GM12878 (cell line): ENCODE data around the gene DCDC2C.

ENCODE experiments used
- EP300 ChIP-seq, 2 experiments: fragments of 150-350 bp in 1 of 2; IDR thresholded peaks; 2 replicates each; pipeline ENCODE4 v1.6.1; 2011 to 2012; ENCODE audit warnings: low read depth in 2 of 2, low read length in 2 of 2, borderline replicate concordance in 1 of 2, improper control_type of control experiment in 1 of 2, inconsistent platforms in 1 of 2; ENCODE audit not compliant: control insufficient read depth in 1 of 2
- ESRRA ChIP-seq: IDR thresholded peaks from 2 replicates; pipeline ENCODE4 v1.6.1; 2012; ENCODE audit warnings: mild to moderate bottlenecking, low read length, improper control_type of control experiment
- GATAD2B ChIP-seq: fragments of 450-650 bp; conservative IDR thresholded peaks from 2 replicates; pipeline ENCODE4 v1.6.1; 2017; ENCODE audit warnings: low read depth, mild to moderate bottlenecking, moderate library complexity
- HCFC1 ChIP-seq: fragments of 150-350 bp; IDR thresholded peaks from 2 replicates; pipeline ENCODE4 v1.6.1; 2014; ENCODE audit warnings: low read length
- POLR2A ChIP-seq: IDR thresholded peaks from 2 replicates; pipeline ENCODE4 v1.6.1; 2011; ENCODE audit warnings: low read depth, mild to moderate bottlenecking, low read length
- POLR2AphosphoS5 ChIP-seq: IDR thresholded peaks from 2 replicates; pipeline ENCODE4 v1.6.1; 2011; ENCODE audit warnings: mild to moderate bottlenecking, low read length, inconsistent platforms
- SMARCA5 ChIP-seq: fragments of 450-650 bp; IDR thresholded peaks from 2 replicates; pipeline ENCODE4 v1.6.1; 2017; ENCODE audit warnings: mild to moderate bottlenecking
- ZBED1 ChIP-seq: IDR thresholded peaks from 2 replicates; pipeline ENCODE4 v1.6.1; 2016; ENCODE audit warnings: borderline replicate concordance
- ZBTB11 ChIP-seq: fragments of 450-650 bp; formaldehyde crosslinking; IDR thresholded peaks from 2 replicates; pipeline ENCODE4 v1.5.0; 2022; ENCODE audit warnings: mild to moderate bottlenecking, missing genetic modification characterization
- TF ChIP-seq, protein P1 (sequence below), 3 experiments: IDR thresholded peaks in 2 of 3; conservative IDR thresholded peaks in 1 of 3; 2 replicates each; pipeline ENCODE4 v1.5.1; 2011; ENCODE audit warnings: low read depth in 3 of 3, low read length in 3 of 3, mild to moderate bottlenecking in 3 of 3, control low read depth in 2 of 3, moderate library complexity in 2 of 3, inconsistent platforms in 1 of 3, mixed read lengths in 1 of 3; ENCODE audit not compliant: control insufficient read depth in 2 of 3, insufficient read depth in 1 of 3; ENCODE audit errors: extremely low read depth in 1 of 3
- TF ChIP-seq, protein P2 (sequence below): fragments of 450-650 bp; IDR thresholded peaks from 2 replicates; pipeline ENCODE4 v1.6.1; 2016; ENCODE audit warnings: mild to moderate bottlenecking
- TF ChIP-seq, protein P3 (sequence below): fragments of 150-350 bp; IDR thresholded peaks from 2 replicates; pipeline ENCODE4 v1.6.1; 2016; ENCODE audit warnings: low read depth, low read length

DNA sequence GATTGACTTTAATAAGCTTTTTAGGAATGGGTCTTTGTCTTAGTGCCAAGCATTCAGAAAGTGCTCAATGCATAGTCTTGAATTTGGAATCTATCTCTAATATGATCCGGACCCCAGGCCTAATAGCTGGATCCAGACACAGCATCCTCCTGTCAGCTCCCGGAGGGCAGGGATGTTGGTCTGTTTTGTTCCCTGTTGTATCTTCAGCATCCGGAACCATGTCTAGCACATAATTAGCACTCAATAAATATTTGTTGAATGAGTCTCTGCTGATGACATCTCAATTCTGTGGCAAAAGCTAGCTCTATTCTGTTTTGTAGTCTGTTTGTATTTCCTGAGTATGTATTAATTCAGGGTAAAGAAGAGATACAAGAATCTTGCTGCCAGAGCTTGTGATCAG, 169.1 kb downstream of the DCDC2C start:
- no peak for TF ChIP-seq EP300 (IDR thresholded peaks at IDR 0.05; ENCODE audit: borderline replicate concordance in 1 of 2, control insufficient read depth in 1 of 2, low read depth in 2 of 2, low read length in 2 of 2)
- no peak for TF ChIP-seq GATAD2B
- TF ChIP-seq ZBTB11 (CRISPR knock-in tag): no peak
- TF ChIP-seq, protein P1, sequence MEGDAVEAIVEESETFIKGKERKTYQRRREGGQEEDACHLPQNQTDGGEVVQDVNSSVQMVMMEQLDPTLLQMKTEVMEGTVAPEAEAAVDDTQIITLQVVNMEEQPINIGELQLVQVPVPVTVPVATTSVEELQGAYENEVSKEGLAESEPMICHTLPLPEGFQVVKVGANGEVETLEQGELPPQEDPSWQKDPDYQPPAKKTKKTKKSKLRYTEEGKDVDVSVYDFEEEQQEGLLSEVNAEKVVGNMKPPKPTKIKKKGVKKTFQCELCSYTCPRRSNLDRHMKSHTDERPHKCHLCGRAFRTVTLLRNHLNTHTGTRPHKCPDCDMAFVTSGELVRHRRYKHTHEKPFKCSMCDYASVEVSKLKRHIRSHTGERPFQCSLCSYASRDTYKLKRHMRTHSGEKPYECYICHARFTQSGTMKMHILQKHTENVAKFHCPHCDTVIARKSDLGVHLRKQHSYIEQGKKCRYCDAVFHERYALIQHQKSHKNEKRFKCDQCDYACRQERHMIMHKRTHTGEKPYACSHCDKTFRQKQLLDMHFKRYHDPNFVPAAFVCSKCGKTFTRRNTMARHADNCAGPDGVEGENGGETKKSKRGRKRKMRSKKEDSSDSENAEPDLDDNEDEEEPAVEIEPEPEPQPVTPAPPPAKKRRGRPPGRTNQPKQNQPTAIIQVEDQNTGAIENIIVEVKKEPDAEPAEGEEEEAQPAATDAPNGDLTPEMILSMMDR (IDR thresholded peaks at IDR 0.05 in 2 of 3, conservative IDR thresholded peaks at IDR 0.05 in 1 of 3; ENCODE audit: control insufficient read depth in 2 of 3, extremely low read depth in 1 of 3, insufficient read depth in 1 of 3, low read depth in 3 of 3, low read length in 3 of 3): no peak
- TF ChIP-seq HCFC1: no peak
- TF ChIP-seq POLR2AphosphoS5: no peak
- no peak for TF ChIP-seq POLR2A
- TF ChIP-seq, protein P2, sequence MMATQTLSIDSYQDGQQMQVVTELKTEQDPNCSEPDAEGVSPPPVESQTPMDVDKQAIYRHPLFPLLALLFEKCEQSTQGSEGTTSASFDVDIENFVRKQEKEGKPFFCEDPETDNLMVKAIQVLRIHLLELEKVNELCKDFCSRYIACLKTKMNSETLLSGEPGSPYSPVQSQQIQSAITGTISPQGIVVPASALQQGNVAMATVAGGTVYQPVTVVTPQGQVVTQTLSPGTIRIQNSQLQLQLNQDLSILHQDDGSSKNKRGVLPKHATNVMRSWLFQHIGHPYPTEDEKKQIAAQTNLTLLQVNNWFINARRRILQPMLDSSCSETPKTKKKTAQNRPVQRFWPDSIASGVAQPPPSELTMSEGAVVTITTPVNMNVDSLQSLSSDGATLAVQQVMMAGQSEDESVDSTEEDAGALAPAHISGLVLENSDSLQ: no peak
- no peak for TF ChIP-seq ZBED1
- TF ChIP-seq, protein P3, sequence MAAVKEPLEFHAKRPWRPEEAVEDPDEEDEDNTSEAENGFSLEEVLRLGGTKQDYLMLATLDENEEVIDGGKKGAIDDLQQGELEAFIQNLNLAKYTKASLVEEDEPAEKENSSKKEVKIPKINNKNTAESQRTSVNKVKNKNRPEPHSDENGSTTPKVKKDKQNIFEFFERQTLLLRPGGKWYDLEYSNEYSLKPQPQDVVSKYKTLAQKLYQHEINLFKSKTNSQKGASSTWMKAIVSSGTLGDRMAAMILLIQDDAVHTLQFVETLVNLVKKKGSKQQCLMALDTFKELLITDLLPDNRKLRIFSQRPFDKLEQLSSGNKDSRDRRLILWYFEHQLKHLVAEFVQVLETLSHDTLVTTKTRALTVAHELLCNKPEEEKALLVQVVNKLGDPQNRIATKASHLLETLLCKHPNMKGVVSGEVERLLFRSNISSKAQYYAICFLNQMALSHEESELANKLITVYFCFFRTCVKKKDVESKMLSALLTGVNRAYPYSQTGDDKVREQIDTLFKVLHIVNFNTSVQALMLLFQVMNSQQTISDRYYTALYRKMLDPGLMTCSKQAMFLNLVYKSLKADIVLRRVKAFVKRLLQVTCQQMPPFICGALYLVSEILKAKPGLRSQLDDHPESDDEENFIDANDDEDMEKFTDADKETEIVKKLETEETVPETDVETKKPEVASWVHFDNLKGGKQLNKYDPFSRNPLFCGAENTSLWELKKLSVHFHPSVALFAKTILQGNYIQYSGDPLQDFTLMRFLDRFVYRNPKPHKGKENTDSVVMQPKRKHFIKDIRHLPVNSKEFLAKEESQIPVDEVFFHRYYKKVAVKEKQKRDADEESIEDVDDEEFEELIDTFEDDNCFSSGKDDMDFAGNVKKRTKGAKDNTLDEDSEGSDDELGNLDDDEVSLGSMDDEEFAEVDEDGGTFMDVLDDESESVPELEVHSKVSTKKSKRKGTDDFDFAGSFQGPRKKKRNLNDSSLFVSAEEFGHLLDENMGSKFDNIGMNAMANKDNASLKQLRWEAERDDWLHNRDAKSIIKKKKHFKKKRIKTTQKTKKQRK: no peak
- no peak for TF ChIP-seq SMARCA5
- no peak for TF ChIP-seq ESRRA
